GM18873 (cell line): Measurements from ENCODE around the gene OR8A1.
"Not testable (repeated sequence)": the region's sequence is repeated elsewhere in the genome, so short reads cannot be mapped to it uniquely, and the experiment has no call there.

Source experiments
- ATAC-seq: cut with Tn5 transposase; IDR thresholded peaks from one replicate; pipeline ENCODE4 v1.9.1; 2021; ENCODE audit warnings: mild to moderate bottlenecking, moderate library complexity, moderate number of reproducible peaks; ENCODE audit not compliant: unreplicated experiment, low FRiP score

The OR8A1 gene

DNA sequence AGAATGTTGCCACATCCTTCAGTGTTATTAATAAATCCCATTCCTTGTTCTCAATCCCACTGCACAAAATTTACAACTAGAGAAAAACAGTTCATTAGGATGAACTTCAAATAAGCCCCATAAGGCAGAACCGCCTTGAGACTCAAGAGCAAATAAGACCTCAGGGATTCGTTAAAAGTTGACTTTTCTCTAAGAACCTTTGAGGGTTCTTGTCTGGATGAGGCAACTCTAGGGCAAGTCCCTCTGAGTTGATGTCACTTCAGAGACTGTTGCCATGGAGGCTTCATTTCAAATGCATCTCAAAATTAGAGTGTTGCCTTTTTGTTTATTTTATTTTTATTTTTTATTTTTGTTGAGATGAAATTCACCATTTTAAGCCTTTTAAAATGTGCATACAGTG, 21.6 kb downstream of the OR8A1 start:
- no peak for ATAC-seq

DNA sequence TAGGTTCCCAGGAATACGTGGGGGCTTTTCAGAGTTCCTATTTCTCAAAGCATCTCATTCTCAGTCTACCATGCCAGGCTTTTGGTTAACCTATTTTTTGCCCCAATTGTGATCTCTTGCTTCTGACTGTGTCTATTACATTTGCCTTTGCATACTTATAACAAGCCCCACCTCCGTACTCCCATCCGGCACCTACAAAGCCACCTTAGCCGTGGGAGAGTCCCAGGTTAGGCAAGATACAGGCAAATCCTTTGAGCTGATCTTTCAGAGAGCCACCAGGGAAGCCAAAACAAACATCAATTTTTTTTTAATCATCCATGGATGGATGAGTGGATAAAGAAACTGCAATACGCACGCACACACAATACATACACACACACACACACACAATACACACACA, 22.8 kb downstream of the OR8A1 start:
- no peak for ATAC-seq

DNA sequence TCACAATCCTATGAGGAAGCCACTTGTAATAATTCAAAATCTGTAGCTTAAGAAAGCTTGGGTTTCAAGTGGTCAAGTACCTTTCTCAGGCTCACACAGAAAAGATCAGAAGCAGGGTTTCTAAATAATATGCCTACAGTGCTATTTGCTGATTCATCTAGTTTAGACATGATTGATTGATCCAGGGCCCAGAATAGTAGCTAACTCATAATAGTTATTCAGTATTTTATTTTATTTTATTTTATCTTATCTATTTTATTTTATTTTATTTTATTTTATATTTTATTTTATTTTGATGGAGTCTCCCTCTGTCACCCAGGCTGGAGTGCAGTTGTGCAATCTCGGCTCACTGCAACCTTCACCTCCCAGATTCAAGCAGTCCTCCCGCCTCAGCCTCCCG, 25.5 kb downstream of the OR8A1 start:
- ATAC-seq: no peak

DNA sequence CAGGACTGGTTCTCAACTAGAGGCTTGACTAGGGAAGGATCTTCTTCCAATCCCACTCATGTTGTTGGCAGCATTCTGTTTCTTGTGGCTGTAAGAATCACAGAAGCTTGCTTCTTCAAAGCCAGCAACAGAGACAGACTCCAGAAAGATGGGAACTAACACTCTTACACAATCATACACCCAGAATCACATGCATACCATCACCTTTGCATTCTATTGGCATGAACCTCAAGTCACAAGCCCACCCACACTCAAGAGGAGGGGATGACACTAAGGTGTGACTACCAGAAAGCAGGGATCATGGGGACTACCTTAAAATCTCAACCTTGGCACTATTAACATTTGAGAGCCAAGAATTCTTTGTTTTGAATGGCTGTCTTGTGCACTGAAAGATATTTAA, 27.8 kb downstream of the OR8A1 start:
- ATAC-seq: no peak

DNA sequence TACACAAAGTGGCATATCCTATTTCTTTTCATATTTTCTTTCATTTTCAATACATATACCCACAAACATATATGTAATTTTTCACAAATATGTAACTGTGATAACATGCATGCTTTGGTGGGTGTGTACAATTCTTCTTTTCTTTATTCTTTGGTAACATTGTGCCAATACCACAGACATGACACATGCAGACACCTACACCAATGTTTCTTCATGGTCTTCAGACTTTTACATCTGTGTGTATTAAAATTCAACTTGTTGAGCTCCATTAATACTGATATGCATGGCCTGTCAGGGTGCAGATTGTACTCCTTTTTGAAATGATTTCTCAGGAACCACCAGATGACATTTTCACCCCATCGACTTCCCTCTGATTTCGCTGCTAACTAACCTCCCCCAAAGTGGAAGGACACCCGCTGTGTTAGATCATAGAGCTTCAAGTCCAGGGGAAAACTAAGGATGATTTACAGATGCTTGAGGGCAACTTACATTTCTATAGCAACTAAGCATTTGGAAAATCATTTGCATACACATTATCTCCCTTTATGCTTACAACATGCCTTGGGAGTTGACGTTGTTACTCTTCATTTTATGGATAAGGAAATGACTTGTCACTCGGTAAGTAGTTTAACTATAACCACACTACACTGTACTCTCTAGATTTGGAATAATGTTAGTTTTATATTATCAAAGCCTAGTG, 31.0 kb downstream of the OR8A1 start:
- no peak for ATAC-seq

DNA sequence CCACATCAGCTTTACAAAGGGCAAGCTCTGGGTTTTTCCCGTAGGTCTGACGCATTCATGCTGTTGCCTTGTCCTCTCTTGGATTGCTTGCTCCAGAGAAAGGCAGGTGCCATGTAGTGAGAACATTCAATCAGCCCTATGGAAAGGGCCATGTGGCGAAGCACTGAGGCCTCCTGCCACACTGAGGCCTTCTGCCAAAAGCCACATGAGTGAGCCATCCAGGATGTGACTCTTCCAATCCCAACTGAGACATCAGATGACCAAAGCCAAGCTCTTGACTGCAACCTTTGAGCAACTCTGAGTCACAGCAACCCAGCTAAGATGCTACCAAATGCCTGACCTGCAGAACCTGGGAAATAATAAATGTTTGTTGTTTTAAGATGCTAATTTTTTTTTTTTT, 32.4 kb downstream of the OR8A1 start:
- ATAC-seq: no peak

DNA sequence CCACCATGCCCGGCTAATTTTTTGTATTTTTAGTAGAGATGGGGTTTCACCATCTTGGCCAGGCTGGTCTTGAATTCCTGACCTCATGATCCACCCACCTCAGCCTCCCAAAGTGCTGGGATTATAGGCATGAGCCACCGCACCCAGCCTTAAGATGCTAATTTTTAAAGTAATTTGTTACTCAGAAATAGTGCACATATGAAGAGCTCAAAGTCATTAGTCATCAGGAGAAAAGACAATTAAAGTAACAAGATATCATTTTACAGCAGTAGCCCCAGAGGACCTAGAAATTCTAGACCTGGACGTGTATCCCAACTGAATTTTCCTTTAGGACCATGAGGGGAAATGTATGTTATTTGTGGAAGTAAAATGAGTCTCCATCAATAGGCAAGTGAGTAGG, 32.9 kb downstream of the OR8A1 start:
- ATAC-seq: not testable (repeated sequence)

DNA sequence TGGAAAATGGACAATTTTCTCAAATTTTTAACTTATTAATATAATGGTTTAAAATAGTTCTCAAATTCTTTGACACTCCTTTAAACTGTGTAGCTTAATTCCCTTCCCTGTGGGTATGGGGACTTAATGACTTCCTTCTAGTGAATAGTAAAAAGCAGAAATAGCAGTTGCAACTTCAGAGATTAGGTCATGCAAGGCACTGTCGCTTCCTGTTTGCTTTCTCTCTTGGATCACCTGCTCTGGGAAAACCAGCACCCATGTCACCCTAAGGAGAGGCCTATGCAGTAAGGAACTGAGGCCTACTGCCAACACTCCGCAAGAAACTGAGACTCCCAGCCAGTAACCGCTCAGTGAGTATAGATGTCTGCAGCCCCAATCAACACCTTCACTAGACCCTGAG, 35.9 kb downstream of the OR8A1 start:
- ATAC-seq: no peak

DNA sequence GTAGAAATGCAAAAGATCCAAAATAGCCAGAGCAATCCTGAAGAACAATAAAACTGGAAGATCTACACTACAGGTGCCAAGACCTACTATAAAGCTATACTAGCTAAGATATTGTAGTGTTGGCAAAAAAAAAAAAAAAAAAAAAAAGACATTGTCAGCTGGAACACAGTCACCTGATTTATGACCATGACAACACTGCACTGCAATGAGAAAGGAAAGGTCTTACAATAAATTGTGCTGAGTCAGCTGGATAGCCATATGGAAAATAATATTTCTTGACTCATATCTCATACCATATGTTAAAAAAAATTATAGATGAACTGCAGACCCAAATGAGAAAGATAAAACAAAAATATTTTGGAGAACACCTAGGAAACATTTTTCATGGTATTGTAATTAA, 38.4 kb downstream of the OR8A1 start:
- ATAC-seq: no peak

DNA sequence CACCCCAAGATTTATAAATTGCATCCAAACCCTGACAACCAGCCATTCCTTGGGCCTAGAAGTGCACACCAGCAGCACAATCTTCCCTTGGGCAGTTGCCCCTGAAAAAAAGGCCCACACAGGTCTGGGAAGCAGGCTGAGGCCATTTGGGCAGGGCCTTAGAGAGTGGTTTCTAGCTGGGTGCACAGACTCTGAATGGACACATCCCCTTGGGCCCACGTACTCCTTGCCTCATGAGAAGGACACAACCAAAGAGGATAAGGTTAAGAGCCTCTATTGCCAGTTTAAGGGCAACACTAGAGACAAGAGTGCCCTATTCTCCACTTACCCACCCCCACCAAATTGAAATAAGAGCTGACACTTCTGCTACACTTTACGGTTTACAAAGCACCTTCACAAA, 40.5 kb downstream of the OR8A1 start:
- ATAC-seq: no peak

DNA sequence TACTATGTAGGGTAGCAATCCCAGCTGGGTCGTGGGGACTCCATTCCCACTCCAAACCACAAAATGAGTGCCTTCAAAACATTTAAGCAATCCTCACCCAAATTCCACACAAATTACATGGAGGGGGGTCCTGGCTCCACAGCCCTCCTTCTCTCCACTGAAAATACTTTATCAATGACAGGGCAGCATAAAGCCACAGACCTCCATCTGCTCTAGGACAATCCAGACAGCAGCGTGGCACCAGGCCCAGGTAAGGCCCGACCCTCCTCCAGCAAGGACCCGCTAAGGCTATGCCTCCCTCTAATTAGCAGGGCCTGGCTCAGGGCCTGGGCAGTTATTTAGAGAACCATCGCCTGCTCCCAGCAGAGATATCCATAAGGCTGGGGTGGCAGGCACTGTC, 41.3 kb downstream of the OR8A1 start, which contains the start of gene PANX3:
Gene PANX3 (plus strand): TSS at position 365 of the 400 bp plus-strand sequence. CDS start 129 bp downstream, outside the sequence.
- no peak for ATAC-seq

DNA sequence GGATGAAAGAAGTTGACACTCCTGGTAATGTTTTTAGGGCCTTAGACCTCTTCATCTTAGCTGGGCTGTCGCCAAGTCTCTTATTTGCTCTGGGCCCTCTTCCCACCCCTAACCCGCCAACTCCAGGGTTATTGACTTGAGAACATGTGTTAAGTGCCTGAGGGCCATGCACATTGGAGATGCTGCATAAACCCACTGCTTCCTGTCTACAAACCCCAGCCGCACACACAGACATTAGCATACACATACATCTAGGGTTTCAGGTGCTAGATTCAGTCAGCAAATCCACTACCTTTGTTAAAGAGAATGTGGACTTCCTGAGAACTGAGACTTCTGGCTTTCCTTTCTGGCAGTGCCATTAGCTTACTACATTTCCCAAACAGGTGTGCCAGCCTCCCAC, 42.2 kb downstream of the OR8A1 start:
- no peak for ATAC-seq

DNA sequence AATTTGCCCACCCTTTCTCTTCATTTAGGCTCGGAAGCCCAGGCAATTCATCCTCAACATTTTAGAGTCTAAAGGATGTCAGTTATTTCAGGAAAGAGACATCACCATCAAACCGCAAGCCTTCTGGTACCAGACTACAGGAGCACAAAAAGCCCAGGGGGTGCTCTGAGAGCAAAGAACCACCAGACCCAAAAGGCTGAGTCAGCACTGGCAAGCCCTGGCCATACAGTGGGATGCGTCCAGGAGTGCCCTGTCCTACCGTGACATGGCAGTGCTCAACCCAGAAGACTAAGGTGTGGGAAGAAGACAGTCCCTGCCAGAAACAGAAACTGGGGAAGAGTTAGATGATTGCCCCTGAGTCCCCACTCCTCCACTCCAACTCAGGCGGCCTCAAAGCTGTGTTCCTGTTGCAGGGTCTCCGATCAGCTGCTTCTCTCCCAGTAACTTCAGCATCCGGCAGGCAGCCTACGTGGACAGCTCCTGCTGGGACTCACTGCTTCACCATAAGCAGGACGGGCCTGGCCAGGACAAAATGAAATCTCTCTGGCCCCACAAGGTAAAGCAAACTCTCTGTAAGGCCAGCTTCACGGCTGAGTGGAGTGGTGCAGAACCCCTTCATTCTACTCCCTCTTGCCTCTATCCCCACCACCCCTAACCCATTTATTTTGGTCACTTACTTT, 42.9 kb downstream of the OR8A1 start:
- no peak for ATAC-seq

DNA sequence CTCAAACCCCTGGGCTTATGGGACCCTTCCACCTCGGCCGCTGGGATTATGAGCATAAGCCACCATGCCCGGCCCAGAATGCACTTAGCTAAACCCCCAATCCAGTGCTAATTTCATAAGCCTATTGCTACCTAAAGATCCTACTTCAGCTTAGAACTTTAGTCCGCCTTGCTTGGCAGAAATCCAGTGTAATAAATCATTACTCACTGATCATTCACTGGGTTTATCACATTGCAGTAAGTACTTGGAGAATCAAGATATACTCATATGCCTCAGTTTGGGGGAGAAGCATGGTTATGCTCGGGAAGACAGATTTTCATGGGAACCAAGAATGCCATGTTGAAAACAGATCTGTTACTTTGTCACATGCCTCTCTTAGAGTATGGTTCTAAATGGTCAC, 49.1 kb downstream of the OR8A1 start:
- ATAC-seq: no peak
